ENCODE results near the gene TJP2.
A peak's percentile ranks its signal among the peaks of the same experiment; 100 is the strongest.
"Not testable (repeated sequence)": the region's sequence is repeated elsewhere in the genome, so short reads cannot be mapped to it uniquely, and the experiment has no call there.

The TJP2 gene

DNA sequence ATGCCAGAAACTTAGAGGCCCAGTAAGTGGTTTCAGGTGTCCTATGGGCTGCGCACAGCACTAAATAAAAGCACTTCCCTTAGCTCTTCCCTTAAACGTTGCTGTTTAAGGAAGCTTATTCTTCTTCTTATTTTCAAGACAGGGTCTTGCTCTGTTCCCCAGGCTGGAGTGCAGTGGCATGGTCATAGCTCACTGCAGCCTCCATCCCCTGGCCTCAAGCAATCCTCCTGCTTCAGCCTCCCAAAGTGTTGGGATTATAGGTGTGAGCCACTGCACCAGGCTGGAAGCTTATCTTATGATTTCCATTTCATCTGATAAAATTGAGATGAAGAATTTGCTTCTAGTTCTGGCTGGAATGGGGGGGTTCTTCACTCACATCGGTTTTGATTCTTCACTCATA, 15.6 kb upstream of the TJP2 start:
- TF ChIP-seq, protein P1, sequence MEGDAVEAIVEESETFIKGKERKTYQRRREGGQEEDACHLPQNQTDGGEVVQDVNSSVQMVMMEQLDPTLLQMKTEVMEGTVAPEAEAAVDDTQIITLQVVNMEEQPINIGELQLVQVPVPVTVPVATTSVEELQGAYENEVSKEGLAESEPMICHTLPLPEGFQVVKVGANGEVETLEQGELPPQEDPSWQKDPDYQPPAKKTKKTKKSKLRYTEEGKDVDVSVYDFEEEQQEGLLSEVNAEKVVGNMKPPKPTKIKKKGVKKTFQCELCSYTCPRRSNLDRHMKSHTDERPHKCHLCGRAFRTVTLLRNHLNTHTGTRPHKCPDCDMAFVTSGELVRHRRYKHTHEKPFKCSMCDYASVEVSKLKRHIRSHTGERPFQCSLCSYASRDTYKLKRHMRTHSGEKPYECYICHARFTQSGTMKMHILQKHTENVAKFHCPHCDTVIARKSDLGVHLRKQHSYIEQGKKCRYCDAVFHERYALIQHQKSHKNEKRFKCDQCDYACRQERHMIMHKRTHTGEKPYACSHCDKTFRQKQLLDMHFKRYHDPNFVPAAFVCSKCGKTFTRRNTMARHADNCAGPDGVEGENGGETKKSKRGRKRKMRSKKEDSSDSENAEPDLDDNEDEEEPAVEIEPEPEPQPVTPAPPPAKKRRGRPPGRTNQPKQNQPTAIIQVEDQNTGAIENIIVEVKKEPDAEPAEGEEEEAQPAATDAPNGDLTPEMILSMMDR (conservative IDR thresholded peaks at IDR 0.05; ENCODE audit: low read depth, low read length): no peak
- no peak overlapping the region for H3K4me3 ChIP-seq (ENCODE audit: low read depth, low read length)
- no peak for DNase-seq (ENCODE audit: low read depth)

DNA sequence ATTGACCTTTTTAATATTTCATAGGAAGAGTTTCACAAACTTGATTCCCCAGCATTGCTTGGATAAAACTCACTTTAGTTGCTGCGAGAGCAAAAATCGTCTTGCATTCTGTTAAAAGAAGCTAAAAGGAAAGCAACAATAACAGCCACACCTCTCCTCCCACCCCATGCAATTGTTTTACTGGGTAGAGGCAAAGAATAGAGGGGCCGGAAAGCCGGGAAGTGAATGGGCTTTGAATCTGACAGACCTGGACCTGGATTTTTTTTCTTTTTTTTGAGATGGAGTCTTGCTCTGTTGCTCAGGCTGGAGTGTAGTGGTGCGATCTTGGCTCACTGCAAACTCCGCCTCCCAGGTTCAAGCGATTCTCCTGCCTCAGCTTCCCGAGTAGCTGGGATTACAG, 9.5 kb upstream of the TJP2 start:
- DNase-seq (ENCODE audit: low read depth): not testable (repeated sequence)

DNA sequence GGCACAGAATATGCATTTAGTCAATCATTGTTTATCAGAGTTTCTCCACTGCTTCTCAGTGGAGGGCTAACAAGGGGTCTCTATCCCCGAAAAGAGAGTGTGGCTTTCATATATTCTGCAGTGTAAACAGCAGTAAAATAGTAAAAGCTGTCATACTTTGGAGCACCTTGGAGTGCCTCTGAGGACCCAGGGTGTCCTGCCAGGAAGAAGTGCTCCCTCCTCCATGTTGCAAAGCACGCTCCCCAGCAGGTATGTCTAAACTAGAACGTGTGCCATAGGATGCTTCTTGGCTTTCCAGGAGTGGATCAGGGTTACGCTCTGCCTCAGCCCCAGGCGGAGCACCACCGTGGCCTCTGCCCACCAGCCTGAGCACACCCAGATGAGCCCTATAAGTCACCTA, 8.5 kb upstream of the TJP2 start:
- no peak for DNase-seq (ENCODE audit: low read depth)
- TF ChIP-seq, protein P1 (conservative IDR thresholded peaks at IDR 0.05; ENCODE audit: low read depth, low read length): no peak
- no peak overlapping the region for H3K4me3 ChIP-seq (ENCODE audit: low read depth, low read length)

More for the DNA sequence above, 9.5 kb upstream of the TJP2 start:
- H3K4me3 ChIP-seq (ENCODE audit: low read depth, low read length): not testable (repeated sequence)

- peak; percentile 82 for DNase-seq (ENCODE audit: low read depth)
- TF ChIP-seq, protein P1 (conservative IDR thresholded peaks at IDR 0.05; ENCODE audit: low read depth, low read length): no peak
- H3K4me3 ChIP-seq (ENCODE audit: low read depth, low read length): no peak overlapping the region
These were observed 5.3 kb upstream of the TJP2 start for GRCh38 chr9:69168709-69169217.

GRCh38 chr9:69170231-69170630, 3.8 kb upstream of the TJP2 start:
- TF ChIP-seq, protein P1 (conservative IDR thresholded peaks at IDR 0.05; ENCODE audit: low read depth, low read length): no peak
- H3K4me3 ChIP-seq (ENCODE audit: low read depth, low read length): no peak overlapping the region
- DNase-seq (ENCODE audit: low read depth): no peak

GRCh38 chr9:69171049-69171448, 3.0 kb upstream of the TJP2 start:
- TF ChIP-seq, protein P1 (conservative IDR thresholded peaks at IDR 0.05; ENCODE audit: low read depth, low read length): no peak
- DNase-seq (ENCODE audit: low read depth): peak; percentile 49
- no peak overlapping the region for H3K4me3 ChIP-seq (ENCODE audit: low read depth, low read length)

- no peak overlapping the region for H3K4me3 ChIP-seq (ENCODE audit: low read depth, low read length)
- TF ChIP-seq, protein P1 (conservative IDR thresholded peaks at IDR 0.05; ENCODE audit: low read depth, low read length): no peak
- DNase-seq (ENCODE audit: low read depth): no peak
These were observed 2.6 kb upstream of the TJP2 start for GRCh38 chr9:69171517-69171916.
